NCI-H2196 treated with DMSO at 0.1 percent for 48 hours (cell line): ENCODE data around the gene DPM1.
"Not testable (repeated sequence)": the region's sequence is repeated elsewhere in the genome, so short reads cannot be mapped to it uniquely, and the experiment has no call there.

Experiments
- DNase-seq: peaks from one replicate; lab custom pipeline; 2025; ENCODE audit not compliant: unreplicated experiment; lab: John Stamatoyannopoulos, UW

The DPM1 gene

GRCh38 chr20:50980071-50980681 is 21.8 kb upstream of the DPM1 start:
- DNase-seq: no peak

GRCh38 chr20:50978533-50978932 is 20.2 kb upstream of the DPM1 start:
- not testable (repeated sequence) for DNase-seq

- DNase-seq: no peak
These were observed 19.0 kb upstream of the DPM1 start for GRCh38 chr20:50977066-50978021.

- DNase-seq: no peak
These were observed 17.5 kb upstream of the DPM1 start for GRCh38 chr20:50975701-50976330.

GRCh38 chr20:50969912-50970311 is 11.6 kb upstream of the DPM1 start:
- DNase-seq: no peak

- DNase-seq: no peak
These were observed 11.1 kb upstream of the DPM1 start for GRCh38 chr20:50969435-50969834.

- DNase-seq: no peak
These were observed 10.0 kb upstream of the DPM1 start for GRCh38 chr20:50968289-50968688.

- no peak for DNase-seq
These were observed 9.3 kb upstream of the DPM1 start for GRCh38 chr20:50967586-50967985.

GRCh38 chr20:50959543-50960126 is 1.3 kb upstream of the DPM1 start:
- DNase-seq: no peak

GRCh38 chr20:50958615-50959542 is 547 bp upstream of the DPM1 start, which contains the start of gene MOCS3:
MOCS3 (plus strand) TSS chr20:50958818; CDS start chr20:50958843, 25 bp downstream.
- DNase-seq: peak; percentile 87

- no peak for DNase-seq
These were observed 1.1 kb downstream of the DPM1 start for GRCh38 chr20:50957276-50957675.

- DNase-seq: no peak
These were observed 4.5 kb downstream of the DPM1 start for GRCh38 chr20:50953821-50954220.

- no peak for DNase-seq
These were observed 5.1 kb downstream of the DPM1 start for GRCh38 chr20:50953196-50953595.

GRCh38 chr20:50948132-50948785 is 10.1 kb downstream of the DPM1 start:
- no peak for DNase-seq

GRCh38 chr20:50943069-50943468 is 15.3 kb downstream of the DPM1 start:
- DNase-seq: no peak

GRCh38 chr20:50933589-50933988 is 24.7 kb downstream of the DPM1 start:
- no peak for DNase-seq

GRCh38 chr20:50932691-50933280 is 25.5 kb downstream of the DPM1 start:
- DNase-seq: no peak

- no peak for DNase-seq
These were observed 26.3 kb downstream of the DPM1 start for GRCh38 chr20:50932016-50932485.

- peak; percentile 91 for DNase-seq
These were observed 26.9 kb downstream of the DPM1 start, which contains the start of gene ADNP for GRCh38 chr20:50931306-50932015. ADNP (minus strand) TSS chr20:50931437; CDS start chr20:50903996, 27,441 bp downstream.
